GM18526 (cell line): ENCODE results near the gene CSNK1D.

Experiments used
- POLR2A ChIP-seq: IDR thresholded peaks from 3 replicates; pipeline ENCODE4 v1.6.1; 2011; ENCODE audit not compliant: insufficient read length; ENCODE audit errors: extremely low read depth

The CSNK1D gene

DNA sequence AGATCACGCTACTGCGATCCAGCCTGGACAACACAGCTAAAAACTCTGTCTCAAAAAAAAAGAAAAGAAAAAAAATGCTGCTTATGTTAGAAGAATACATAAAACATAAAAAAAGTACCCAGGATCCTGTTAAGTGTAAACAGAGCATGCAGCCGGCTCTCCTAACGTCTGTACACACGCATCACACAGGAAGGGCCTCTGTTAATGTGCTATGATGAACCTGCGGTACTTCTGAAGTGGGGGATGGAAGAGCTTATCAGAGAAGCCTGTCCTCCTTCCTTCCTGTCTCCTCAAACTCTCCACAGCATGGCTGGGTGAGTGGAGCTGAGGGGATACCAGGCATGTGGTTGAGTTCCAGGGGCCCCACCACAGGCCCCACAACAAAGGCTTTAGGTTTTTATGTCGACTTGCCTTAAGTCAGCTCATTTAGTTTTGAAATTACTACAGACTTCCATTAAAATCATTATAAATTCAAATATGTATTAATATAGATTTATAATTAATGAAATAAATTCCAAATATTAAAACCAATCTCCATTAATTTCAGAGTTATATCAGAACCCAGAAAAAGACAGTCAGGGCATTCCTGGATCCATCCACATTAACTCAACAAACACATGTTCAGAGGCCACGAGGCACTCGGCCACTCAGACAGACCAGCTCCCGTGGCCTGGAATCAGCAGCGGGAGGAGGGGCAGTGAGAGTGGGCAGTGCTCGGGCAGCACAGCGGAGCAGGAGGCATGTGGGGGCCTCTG lies 72.6 kb downstream of the CSNK1D start:
- no peak for TF ChIP-seq POLR2A

GRCh38 chr17:82200135-82200534 lies 73.4 kb downstream of the CSNK1D start:
- TF ChIP-seq POLR2A: no peak

- TF ChIP-seq POLR2A: no peak
Measured at GRCh38 chr17:82199496-82199895, 74.0 kb downstream of the CSNK1D start.

DNA sequence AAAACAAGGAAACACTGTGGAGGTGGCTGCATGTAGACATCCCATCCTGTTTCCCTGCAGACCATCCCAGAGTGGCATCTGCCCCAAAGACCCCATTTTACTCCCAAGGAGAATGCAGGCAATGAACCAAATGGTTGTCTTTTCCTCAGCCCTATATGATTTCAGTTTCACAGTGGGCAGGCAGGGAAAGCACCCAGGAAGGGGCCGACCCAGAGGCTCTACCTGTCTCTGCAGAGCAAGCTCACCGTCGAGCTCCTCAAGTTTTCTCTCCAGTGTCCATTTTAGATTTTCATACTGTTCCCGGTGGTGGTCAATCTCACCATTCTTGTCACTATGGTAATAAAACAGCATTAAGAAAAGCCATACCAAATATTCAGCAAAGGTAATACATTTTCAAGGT lies 75.4 kb downstream of the CSNK1D start:
- TF ChIP-seq POLR2A: no peak

DNA sequence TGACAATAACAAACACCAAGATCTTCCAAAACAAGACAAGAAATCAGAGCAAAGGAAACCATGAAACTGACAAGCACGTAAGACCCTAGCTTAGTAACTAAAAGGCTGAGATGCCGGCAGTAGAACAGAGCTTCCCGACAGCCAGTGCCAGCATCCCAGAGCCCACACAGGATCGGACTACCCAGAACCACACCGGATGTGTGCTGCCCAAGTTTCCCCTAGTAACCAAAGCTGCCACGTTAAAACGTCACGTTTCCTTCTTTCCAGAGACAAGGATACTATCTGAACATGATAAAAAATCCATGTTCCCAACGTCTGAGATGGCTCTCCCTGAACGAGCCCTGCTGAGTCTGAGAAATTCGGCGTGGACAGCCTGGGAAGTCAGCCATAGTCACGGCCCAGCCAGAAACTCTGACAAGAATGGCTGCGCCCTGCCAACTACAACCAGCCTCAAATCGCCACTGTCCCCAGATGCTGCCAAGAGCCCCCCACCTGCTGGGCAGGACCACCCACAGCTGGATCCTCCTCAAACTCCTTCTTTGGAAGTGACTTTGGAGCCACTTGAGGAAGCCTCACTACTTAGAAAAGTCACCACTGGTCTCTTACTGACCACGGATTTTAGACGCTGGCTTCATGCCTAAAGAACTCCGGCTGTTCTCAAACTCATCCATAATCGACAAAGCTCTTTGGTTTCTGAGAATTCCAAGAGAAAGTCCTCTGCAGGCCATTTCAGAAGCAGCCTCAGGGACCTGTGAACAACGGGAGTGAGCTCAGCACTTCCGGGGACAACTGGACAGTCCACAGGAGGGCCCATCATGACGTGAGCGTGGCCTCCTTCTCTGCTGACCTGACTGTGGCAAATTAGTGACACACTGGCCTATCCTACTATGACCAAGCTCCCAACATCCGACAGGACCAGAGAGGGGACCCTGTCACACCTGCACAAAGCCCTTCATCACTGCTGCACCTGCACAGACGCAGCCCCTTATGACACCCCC lies 77.5 kb downstream of the CSNK1D start:
- TF ChIP-seq POLR2A: no peak

DNA sequence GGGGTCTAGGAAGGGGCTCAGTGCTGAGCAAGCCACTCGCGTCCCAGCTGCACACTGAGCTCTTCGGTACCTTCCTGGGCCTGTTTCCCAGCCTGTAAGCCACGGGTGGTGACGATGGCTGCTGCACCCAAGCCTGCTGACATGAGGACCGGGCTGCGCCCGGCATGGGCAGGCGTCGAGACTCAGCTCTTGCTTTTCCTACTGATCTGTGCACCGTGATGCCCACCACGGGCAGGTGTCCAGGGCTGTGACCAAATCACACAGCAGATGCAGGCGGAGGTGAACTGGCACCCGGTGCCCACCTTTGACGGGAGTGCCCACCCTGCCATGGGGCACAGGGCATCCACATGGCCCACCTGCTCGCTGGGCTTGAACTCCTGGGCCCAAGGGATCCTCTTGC lies 78.7 kb downstream of the CSNK1D start:
- TF ChIP-seq POLR2A: no peak

DNA sequence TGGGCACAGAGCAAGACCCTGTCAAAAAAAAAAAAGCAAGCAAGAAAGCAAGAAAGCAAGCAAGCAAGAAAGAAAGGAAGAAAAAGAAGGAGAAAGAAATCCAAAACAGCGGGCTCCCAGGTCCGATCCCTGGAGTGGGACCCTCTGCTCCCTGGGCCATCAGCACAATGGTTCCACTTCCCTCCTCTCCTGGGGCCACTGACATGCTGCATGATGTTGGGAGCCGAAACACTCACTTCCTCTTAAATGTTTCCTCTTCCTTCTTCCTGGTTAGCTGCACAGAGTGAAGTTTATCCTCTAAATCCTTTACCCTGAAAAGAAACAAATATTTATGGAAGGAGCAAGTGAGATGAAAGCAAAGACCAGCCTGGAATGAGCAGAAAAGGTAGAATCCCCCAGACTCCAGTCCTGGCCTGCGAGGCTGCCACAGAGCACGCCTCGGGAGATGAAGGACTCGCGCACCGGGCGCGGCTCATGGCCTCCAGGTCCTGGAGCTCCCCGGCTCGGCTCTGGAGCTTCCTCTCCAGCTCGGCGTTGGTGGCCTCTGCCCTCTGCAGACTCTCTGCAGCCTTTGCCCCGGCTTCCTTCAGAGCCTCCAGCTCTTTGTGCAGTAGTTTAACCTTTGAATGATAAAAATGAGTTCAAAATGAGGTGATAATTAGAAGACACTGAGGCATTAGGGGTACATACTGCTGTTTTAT lies 79.8 kb downstream of the CSNK1D start:
- TF ChIP-seq POLR2A: no peak
